IMR-90 (cell line): ENCODE results near the gene TIMM21. TPM values are rescaled to one million over a fixed set of nuclear protein-coding genes. Genes with fewer than 3 reads are reported as not detected.

Source experiments
- ATAC-seq: fragments of 200-7000 bp; cut with Tn5 transposase; 2 replicates; pipeline ENCODE4 v1.9.1; 2020; ENCODE audit warnings: low read depth, mild to moderate bottlenecking, moderate library complexity
- BruUV-seq: library from RNA; stranded (reverse); fragments of 400-500 nt; replicated peaks from 2 replicates; lab custom pipeline; 2021; lab: Mats Ljungman, UMichigan
- CTCF ChIA-PET: fragments of 300-600 bp; formaldehyde crosslinking; extraction: SDS; loops from one replicate; lab custom pipeline; 2021; ENCODE audit warnings: antibody characterized with exemption; lab: Yijun Ruan, JAX
- POLR2A ChIA-PET: fragments of 300-600 bp; sonication (Branson Sonifier 250); formaldehyde crosslinking; loops from one replicate; lab custom pipeline; 2022; ENCODE audit warnings: antibody characterized with exemption; ENCODE audit not compliant: unreplicated experiment; lab: Charles Lee
- DNase-seq: peaks from one replicate; pipeline ENCODE4 v3.0.0; 2013
- H2AFZ ChIP-seq: replicated peaks from 2 replicates; pipeline ENCODE3; 2013; ENCODE audit warnings: low read length, mild to moderate bottlenecking; ENCODE audit not compliant: poor library complexity
- H2AK5ac ChIP-seq: 2 replicates; pipeline ENCODE4 v1.6.1; 2013; ENCODE audit warnings: low read depth, low read length, inconsistent platforms
- H2AK9ac ChIP-seq: replicated peaks from 2 replicates; pipeline ENCODE3; 2013; ENCODE audit warnings: mild to moderate bottlenecking, low read depth, low read length, moderate library complexity; ENCODE audit not compliant: poor library complexity
- H2BK120ac ChIP-seq: 2 replicates; pipeline ENCODE4 v1.6.1; 2013; ENCODE audit warnings: low read depth, low read length, inconsistent platforms
- H2BK15ac ChIP-seq: 3 replicates; pipeline ENCODE4 v1.6.1; 2013; ENCODE audit warnings: low read depth, low read length, inconsistent platforms
- H2BK20ac ChIP-seq: 2 replicates; pipeline ENCODE4 v1.6.1; 2013; ENCODE audit warnings: low read depth, mild to moderate bottlenecking, inconsistent platforms, low read length, moderate library complexity
- H2BK5ac ChIP-seq: 2 replicates; pipeline ENCODE4 v1.6.1; 2013; ENCODE audit warnings: mild to moderate bottlenecking, low read depth, low read length, inconsistent platforms; ENCODE audit not compliant: poor library complexity, severe bottlenecking
- H3K14ac ChIP-seq: replicated peaks from 2 replicates; pipeline ENCODE4 v1.6.1; 2013; ENCODE audit warnings: low read depth, low read length, inconsistent platforms
- H3K18ac ChIP-seq: 2 replicates; pipeline ENCODE4 v1.6.1; 2013; ENCODE audit warnings: low read depth, low read length, control low read depth
- H3K23ac ChIP-seq: 2 replicates; pipeline ENCODE4 v1.6.1; 2013; ENCODE audit warnings: low read depth, low read length, inconsistent platforms
- H3K27ac ChIP-seq: 2 replicates; pipeline ENCODE4 v1.5.1; 2013; ENCODE audit warnings: mild to moderate bottlenecking, control low read depth, low read length; ENCODE audit not compliant: insufficient read depth
- H3K27me3 ChIP-seq: 2 replicates; pipeline ENCODE4 v1.6.1; 2013; ENCODE audit warnings: low read length; ENCODE audit not compliant: control insufficient read depth, insufficient read depth
- H3K36me3 ChIP-seq: 2 replicates; pipeline ENCODE4 v1.6.1; 2013; ENCODE audit warnings: low read length, mixed read lengths; ENCODE audit not compliant: control insufficient read depth, insufficient read depth
- H3K4ac ChIP-seq: 2 replicates; pipeline ENCODE4 v1.6.1; 2013; ENCODE audit warnings: low read depth, low read length, inconsistent platforms
- H3K4me1 ChIP-seq: 2 replicates; pipeline ENCODE4 v1.6.1; 2013; ENCODE audit warnings: low read length, mixed read lengths; ENCODE audit not compliant: control insufficient read depth, insufficient read depth
- H3K4me2 ChIP-seq: 2 replicates; pipeline ENCODE4 v1.6.1; 2013; ENCODE audit warnings: low read depth, mild to moderate bottlenecking, control low read depth, low read length, moderate library complexity
- H3K4me3 ChIP-seq: 2 replicates; pipeline ENCODE4 v1.5.1; 2013; ENCODE audit warnings: low read depth, mild to moderate bottlenecking, control low read depth, low read length, moderate library complexity; ENCODE audit not compliant: insufficient read depth
- H3K56ac ChIP-seq: 2 replicates; pipeline ENCODE4 v1.6.1; 2013; ENCODE audit warnings: low read length, inconsistent platforms; ENCODE audit not compliant: insufficient read depth; ENCODE audit errors: extremely low read depth
- H3K79me1 ChIP-seq, 2 experiments: 2 replicates each; pipeline ENCODE4 v1.6.1; 2013; ENCODE audit warnings: low read length in 2 of 2, inconsistent platforms in 1 of 2, low read depth in 1 of 2
- H3K9ac ChIP-seq: 2 replicates; pipeline ENCODE4 v1.6.1; 2013; ENCODE audit warnings: low read depth, low read length, control low read depth
- H3K9me1 ChIP-seq: 2 replicates; pipeline ENCODE4 v1.6.1; 2013; ENCODE audit warnings: low read length, inconsistent platforms; ENCODE audit not compliant: insufficient read depth
- H3K9me3 ChIP-seq: 2 replicates; pipeline ENCODE4 v1.6.1; 2013; ENCODE audit warnings: low read length; ENCODE audit not compliant: control insufficient read depth, insufficient read depth
- H4K20me1 ChIP-seq: 2 replicates; pipeline ENCODE4 v1.6.1; 2013; ENCODE audit warnings: low read length, inconsistent platforms; ENCODE audit not compliant: insufficient read depth
- H4K5ac ChIP-seq: 2 replicates; pipeline ENCODE4 v1.6.1; 2013; ENCODE audit warnings: mild to moderate bottlenecking, low read depth, low read length, control low read depth
- H4K8ac ChIP-seq, 2 experiments: 2 replicates each; pipeline ENCODE4 v1.6.1; 2013; ENCODE audit warnings: low read depth in 2 of 2, low read length in 2 of 2, control low read depth in 1 of 2, inconsistent platforms in 1 of 2
- H4K91ac ChIP-seq: 2 replicates; pipeline ENCODE4 v1.6.1; 2013; ENCODE audit warnings: low read depth, low read length, inconsistent platforms; ENCODE audit not compliant: insufficient read depth
- BHLHE40 ChIP-seq: fragments of 150-350 bp; IDR thresholded peaks from 2 replicates; pipeline ENCODE4 v1.6.1; 2016; ENCODE audit warnings: mild to moderate bottlenecking, low read depth, low read length
- CHD1 ChIP-seq: IDR thresholded peaks from 2 replicates; pipeline ENCODE4 v1.6.1; 2012; ENCODE audit warnings: low read depth, low read length, improper control_type of control experiment
- MAFK ChIP-seq: IDR thresholded peaks from 2 replicates; pipeline ENCODE4 v1.6.1; 2012; ENCODE audit warnings: low read depth, low read length, improper control_type of control experiment
- MAZ ChIP-seq: IDR thresholded peaks from 2 replicates; pipeline ENCODE4 v1.6.1; 2012; ENCODE audit warnings: low read depth, mild to moderate bottlenecking, low read length, improper control_type of control experiment, moderate library complexity, borderline replicate concordance
- NFE2L2 ChIP-seq: fragments of 150-350 bp; IDR thresholded peaks from 2 replicates; pipeline ENCODE4 v1.6.1; 2016; ENCODE audit warnings: low read depth, mild to moderate bottlenecking, low read length
- RCOR1 ChIP-seq: IDR thresholded peaks from 2 replicates; pipeline ENCODE4 v1.6.1; 2012; ENCODE audit warnings: mild to moderate bottlenecking, low read length, improper control_type of control experiment; ENCODE audit not compliant: insufficient replicate concordance
- RFX5 ChIP-seq: IDR thresholded peaks from 2 replicates; pipeline ENCODE4 v1.8.0; 2012; ENCODE audit warnings: low read depth, mild to moderate bottlenecking, low read length, moderate library complexity
- SMC3 ChIP-seq: fragments of 150-350 bp; IDR thresholded peaks from 2 replicates; pipeline ENCODE4 v1.6.1; 2016; ENCODE audit warnings: low read depth, mild to moderate bottlenecking, antibody characterized with exemption, low read length, moderate library complexity
- WGBS, 2 experiments: methylation state at CpG; one replicate each; pipeline versions ENCODE4 v1.1.5 to v1.1.7; 2013; ENCODE audit warnings: missing lambda C conversion rate in 2 of 2; ENCODE audit not compliant: insufficient read length in 1 of 2; ENCODE audit errors: extremely low coverage in 2 of 2; 5-methylcytosine and 5-hydroxymethylcytosine counted together
- dilution Hi-C: fragments of 300-500 bp; cut with HindIII; formaldehyde crosslinking; loops from one replicate; pipeline ENCODE4 v1.14.3; 2018; ENCODE audit warnings: low sequenced_read_pairs; ENCODE audit not compliant: unreplicated experiment
- in situ Hi-C: fragments of 300-500 bp; cut with MboI; formaldehyde crosslinking; loops from 3 replicates; pipeline ENCODE4 v1.14.3; 2019; ENCODE audit warnings: low sequenced_read_pairs, inconsistent platforms, mixed read lengths
- intact Hi-C: fragments of 100-400 bp; cut with micrococcal nuclease; formaldehyde crosslinking; loops from 2 replicates; pipeline ENCODE4 v1.10.0; 2022
- polyA plus RNA-seq, 3 experiments: library from polyadenylated mRNA; depleted of rRNA; stranded (reverse); fragments of >200 nt; gene quantifications; 2 replicates each; pipeline ENCODE4 v1.2.3, GENCODE V29; 2012; ENCODE audit warnings: low replicate concordance in 1 of 3
- total RNA-seq: library from RNA; depleted of rRNA; stranded (reverse); fragments of >200 nt; gene quantifications from 2 replicates; pipeline ENCODE4 v1.2.3, GENCODE V29; 2012
- TF ChIP-seq, protein P1 (sequence below): fragments of 150-350 bp; IDR thresholded peaks from 2 replicates; pipeline ENCODE4 v1.6.1; 2016; ENCODE audit warnings: low read depth, mild to moderate bottlenecking, low read length, moderate library complexity, borderline replicate concordance
- TF ChIP-seq, protein P2 (sequence below): conservative IDR thresholded peaks from 2 replicates; pipeline ENCODE4 v1.5.1; 2012; ENCODE audit warnings: mild to moderate bottlenecking, low read depth, low read length, improper control_type of control experiment
- TF ChIP-seq, protein P3 (sequence below): fragments of 150-350 bp; IDR thresholded peaks from 2 replicates; pipeline ENCODE4 v1.6.1; 2017; ENCODE audit warnings: mild to moderate bottlenecking, antibody characterized with exemption, low read length, low read depth

Gene TIMM21
- total and polyA plus RNA-seq, 2 of the 4 experiments (the other 2 are of a cell fraction) = 42.8 to 52.7 TPM

DNA sequence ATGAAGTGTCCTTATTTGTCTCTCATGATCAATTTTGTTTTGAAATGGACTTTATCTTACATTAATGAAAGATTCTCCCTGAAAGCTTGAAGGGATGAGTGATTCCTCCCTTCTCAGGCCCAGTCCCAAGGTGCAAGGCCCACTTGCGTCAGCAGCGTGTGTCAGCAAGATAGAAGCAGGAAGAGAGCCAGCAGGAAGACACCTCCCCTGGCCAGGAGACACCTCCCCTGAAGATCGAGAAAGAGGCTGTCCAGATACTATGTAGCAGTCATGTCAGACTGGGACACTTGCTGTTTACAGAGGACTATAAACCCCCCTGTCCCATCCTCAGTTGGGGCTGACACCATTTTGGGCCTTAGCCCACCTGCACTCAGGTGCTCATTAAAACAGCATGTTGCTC is 38.3 kb downstream of the TIMM21 start:
- H3K9me1 ChIP-seq = 0 out of 2 replicates have a peak, but pooled peaks cover 3% of the 10 kb centered on the region
- no peak for ATAC-seq
- no peaks in the 10 kb centered on the region for H3K36me3 ChIP-seq
- H3K79me1 ChIP-seq = no peaks in the 10 kb centered on the region
- H4K8ac ChIP-seq = no peak overlapping the region
- ChIA-PET POLR2A (no interaction called here), CTCF (interaction anchor here (0.8 kb wide), 1 partner anchor 16 kb away, joined by 3 read pairs; no protein-coding TSS in a partner anchor)
- H3K9me3 ChIP-seq = no peaks in the 10 kb centered on the region
- H4K91ac ChIP-seq = no peak overlapping the region
- peaks cover 11% of the 10 kb centered on the region for H3K4me1 ChIP-seq
- WGBS, 2 experiments = no CpG with 5 or more reads among the region's 3 CpGs
- H4K20me1 ChIP-seq = no peaks in the 10 kb centered on the region
- H3K18ac ChIP-seq = no peak overlapping the region
- no peak overlapping the region for H3K4me3 ChIP-seq
- dilution Hi-C loops (no loop called here), intact Hi-C loops (no loop called here), in situ Hi-C loops (no loop called here)
- no peak overlapping the region for H4K5ac ChIP-seq
- TF ChIP-seq BHLHE40 (no peak), NFE2L2 (no peak), MAZ (no peak), CHD1 (no peak), SMC3 (no peak), RFX5 (no peak), MAFK (no peak), RCOR1 (no peak)
- TF ChIP-seq, protein P1, sequence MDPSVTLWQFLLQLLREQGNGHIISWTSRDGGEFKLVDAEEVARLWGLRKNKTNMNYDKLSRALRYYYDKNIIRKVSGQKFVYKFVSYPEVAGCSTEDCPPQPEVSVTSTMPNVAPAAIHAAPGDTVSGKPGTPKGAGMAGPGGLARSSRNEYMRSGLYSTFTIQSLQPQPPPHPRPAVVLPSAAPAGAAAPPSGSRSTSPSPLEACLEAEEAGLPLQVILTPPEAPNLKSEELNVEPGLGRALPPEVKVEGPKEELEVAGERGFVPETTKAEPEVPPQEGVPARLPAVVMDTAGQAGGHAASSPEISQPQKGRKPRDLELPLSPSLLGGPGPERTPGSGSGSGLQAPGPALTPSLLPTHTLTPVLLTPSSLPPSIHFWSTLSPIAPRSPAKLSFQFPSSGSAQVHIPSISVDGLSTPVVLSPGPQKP = no peak
- TF ChIP-seq, protein P2, sequence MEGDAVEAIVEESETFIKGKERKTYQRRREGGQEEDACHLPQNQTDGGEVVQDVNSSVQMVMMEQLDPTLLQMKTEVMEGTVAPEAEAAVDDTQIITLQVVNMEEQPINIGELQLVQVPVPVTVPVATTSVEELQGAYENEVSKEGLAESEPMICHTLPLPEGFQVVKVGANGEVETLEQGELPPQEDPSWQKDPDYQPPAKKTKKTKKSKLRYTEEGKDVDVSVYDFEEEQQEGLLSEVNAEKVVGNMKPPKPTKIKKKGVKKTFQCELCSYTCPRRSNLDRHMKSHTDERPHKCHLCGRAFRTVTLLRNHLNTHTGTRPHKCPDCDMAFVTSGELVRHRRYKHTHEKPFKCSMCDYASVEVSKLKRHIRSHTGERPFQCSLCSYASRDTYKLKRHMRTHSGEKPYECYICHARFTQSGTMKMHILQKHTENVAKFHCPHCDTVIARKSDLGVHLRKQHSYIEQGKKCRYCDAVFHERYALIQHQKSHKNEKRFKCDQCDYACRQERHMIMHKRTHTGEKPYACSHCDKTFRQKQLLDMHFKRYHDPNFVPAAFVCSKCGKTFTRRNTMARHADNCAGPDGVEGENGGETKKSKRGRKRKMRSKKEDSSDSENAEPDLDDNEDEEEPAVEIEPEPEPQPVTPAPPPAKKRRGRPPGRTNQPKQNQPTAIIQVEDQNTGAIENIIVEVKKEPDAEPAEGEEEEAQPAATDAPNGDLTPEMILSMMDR = no peak
- TF ChIP-seq, protein P3, sequence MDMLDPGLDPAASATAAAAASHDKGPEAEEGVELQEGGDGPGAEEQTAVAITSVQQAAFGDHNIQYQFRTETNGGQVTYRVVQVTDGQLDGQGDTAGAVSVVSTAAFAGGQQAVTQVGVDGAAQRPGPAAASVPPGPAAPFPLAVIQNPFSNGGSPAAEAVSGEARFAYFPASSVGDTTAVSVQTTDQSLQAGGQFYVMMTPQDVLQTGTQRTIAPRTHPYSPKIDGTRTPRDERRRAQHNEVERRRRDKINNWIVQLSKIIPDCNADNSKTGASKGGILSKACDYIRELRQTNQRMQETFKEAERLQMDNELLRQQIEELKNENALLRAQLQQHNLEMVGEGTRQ = no peak
- H3K4me2 ChIP-seq = no peak overlapping the region
- no peak overlapping the region for H2BK5ac ChIP-seq
- H3K56ac ChIP-seq = no peak overlapping the region
- DNase-seq = no peak
- H3K27me3 ChIP-seq = peaks cover 12% of the 10 kb centered on the region
- no peak overlapping the region for H2AK5ac ChIP-seq
- no peak overlapping the region for H3K14ac ChIP-seq
- no peak overlapping the region for H2BK15ac ChIP-seq
- H3K27ac ChIP-seq = no peak overlapping the region
- no peak overlapping the region for H2AK9ac ChIP-seq
- H2BK120ac ChIP-seq = no peak overlapping the region
- no peak overlapping the region for H2AFZ ChIP-seq
- BruUV-seq = no TSS peak
- no peak overlapping the region for H2BK20ac ChIP-seq
- no peak overlapping the region for H3K9ac ChIP-seq
- H3K4ac ChIP-seq = no peak overlapping the region
- H3K23ac ChIP-seq = no peak overlapping the region
